Measurements from ENCODE around the gene PEX5L. TPM values are rescaled to one million over a fixed set of nuclear protein-coding genes. Genes with fewer than 3 reads are reported as not detected.
A peak's percentile ranks its signal among the peaks of the same experiment; 100 is the strongest.

Gene PEX5L
- total and polyA plus RNA-seq, 10 of the 15 experiments (the other 5 are each of a cell fraction or from before 2014, with no cell fraction given), result 0.11 to 17.0 (median 0.50) TPM

DNA sequence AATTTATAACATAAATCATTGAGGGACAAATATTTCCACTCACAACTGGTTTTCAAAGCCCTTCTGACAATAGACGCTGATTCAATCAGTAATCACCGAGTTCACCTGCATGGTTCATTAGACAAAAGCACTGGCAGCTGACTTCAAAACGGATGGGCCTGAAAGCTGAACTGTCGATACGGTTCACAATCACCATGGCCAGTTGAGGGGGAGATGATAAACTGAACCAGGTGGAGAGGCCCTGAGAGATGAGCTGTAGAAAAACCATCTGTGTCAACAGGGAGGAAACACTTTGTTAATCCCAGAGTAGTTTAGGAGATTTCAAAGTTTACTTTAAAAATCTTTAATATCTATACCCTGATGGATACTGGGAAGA, 75.0 kb downstream of the PEX5L start (continued):
- TF ChIP-seq, protein P1, sequence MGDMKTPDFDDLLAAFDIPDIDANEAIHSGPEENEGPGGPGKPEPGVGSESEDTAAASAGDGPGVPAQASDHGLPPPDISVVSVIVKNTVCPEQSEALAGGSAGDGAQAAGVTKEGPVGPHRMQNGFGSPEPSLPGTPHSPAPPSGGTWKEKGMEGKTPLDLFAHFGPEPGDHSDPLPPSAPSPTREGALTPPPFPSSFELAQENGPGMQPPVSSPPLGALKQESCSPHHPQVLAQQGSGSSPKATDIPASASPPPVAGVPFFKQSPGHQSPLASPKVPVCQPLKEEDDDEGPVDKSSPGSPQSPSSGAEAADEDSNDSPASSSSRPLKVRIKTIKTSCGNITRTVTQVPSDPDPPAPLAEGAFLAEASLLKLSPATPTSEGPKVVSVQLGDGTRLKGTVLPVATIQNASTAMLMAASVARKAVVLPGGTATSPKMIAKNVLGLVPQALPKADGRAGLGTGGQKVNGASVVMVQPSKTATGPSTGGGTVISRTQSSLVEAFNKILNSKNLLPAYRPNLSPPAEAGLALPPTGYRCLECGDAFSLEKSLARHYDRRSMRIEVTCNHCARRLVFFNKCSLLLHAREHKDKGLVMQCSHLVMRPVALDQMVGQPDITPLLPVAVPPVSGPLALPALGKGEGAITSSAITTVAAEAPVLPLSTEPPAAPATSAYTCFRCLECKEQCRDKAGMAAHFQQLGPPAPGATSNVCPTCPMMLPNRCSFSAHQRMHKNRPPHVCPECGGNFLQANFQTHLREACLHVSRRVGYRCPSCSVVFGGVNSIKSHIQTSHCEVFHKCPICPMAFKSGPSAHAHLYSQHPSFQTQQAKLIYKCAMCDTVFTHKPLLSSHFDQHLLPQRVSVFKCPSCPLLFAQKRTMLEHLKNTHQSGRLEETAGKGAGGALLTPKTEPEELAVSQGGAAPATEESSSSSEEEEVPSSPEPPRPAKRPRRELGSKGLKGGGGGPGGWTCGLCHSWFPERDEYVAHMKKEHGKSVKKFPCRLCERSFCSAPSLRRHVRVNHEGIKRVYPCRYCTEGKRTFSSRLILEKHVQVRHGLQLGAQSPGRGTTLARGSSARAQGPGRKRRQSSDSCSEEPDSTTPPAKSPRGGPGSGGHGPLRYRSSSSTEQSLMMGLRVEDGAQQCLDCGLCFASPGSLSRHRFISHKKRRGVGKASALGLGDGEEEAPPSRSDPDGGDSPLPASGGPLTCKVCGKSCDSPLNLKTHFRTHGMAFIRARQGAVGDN (IDR thresholded peaks at IDR 0.05), result no peak; the same call in 1 of the 2 replicates
- TF ChIP-seq POU2F2 (IDR thresholded peaks at IDR 0.05; ENCODE audit: borderline replicate concordance, low read depth, low read length) (0 out of 3 replicates have a peak, but pooled peaks have one; percentile 45), MYC (IDR thresholded peaks at IDR 0.05; ENCODE audit: insufficient read depth, insufficient read length, insufficient replicate concordance, low read length, severe bottlenecking) (no peak), SUZ12 (IDR thresholded peaks at IDR 0.05; ENCODE audit: unreplicated experiment) (no peak), TCF3 (IDR thresholded peaks at IDR 0.05; ENCODE audit: borderline replicate concordance, insufficient read depth, low read depth, low read length) (0 out of 2 replicates have a peak, but pooled peaks have one; percentile 36), ASH2L (IDR thresholded peaks at IDR 0.05; ENCODE audit: borderline replicate concordance, low read depth) (no peak), BMI1 (IDR thresholded peaks at IDR 0.05; ENCODE audit: borderline replicate concordance) (no peak), ZSCAN29 (IDR thresholded peaks at IDR 0.05) (0 out of 2 replicates have a peak, but pooled peaks have one; percentile 70), RB1 (IDR thresholded peaks at IDR 0.05; ENCODE audit: borderline replicate concordance) (no peak), RAD21 (IDR thresholded peaks at IDR 0.05; ENCODE audit: insufficient read depth, low read depth, low read length) (no peak), ATF7 (IDR thresholded peaks at IDR 0.05; ENCODE audit: low read depth) (no peak), SMAD5 (IDR thresholded peaks at IDR 0.05; ENCODE audit: low read depth) (no peak), ZBED1 (IDR thresholded peaks at IDR 0.05; ENCODE audit: borderline replicate concordance) (no peak), HDAC6 (IDR thresholded peaks at IDR 0.05; ENCODE audit: unreplicated experiment) (no peak), SIX5 (IDR thresholded peaks at IDR 0.05; ENCODE audit: low read depth, low read length, severe bottlenecking) (no peak), TCF12 (IDR thresholded peaks at IDR 0.05; ENCODE audit: low read depth, low read length) (peak; percentile 84), LARP7 (IDR thresholded peaks at IDR 0.05) (no peak), POLR2AphosphoS2 (IDR thresholded peaks at IDR 0.05; ENCODE audit: low read depth, low read length) (no peak)
- TF ChIP-seq, protein P2, sequence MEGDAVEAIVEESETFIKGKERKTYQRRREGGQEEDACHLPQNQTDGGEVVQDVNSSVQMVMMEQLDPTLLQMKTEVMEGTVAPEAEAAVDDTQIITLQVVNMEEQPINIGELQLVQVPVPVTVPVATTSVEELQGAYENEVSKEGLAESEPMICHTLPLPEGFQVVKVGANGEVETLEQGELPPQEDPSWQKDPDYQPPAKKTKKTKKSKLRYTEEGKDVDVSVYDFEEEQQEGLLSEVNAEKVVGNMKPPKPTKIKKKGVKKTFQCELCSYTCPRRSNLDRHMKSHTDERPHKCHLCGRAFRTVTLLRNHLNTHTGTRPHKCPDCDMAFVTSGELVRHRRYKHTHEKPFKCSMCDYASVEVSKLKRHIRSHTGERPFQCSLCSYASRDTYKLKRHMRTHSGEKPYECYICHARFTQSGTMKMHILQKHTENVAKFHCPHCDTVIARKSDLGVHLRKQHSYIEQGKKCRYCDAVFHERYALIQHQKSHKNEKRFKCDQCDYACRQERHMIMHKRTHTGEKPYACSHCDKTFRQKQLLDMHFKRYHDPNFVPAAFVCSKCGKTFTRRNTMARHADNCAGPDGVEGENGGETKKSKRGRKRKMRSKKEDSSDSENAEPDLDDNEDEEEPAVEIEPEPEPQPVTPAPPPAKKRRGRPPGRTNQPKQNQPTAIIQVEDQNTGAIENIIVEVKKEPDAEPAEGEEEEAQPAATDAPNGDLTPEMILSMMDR (IDR thresholded peaks at IDR 0.05 in 2 of 3, conservative IDR thresholded peaks at IDR 0.05 in 1 of 3; ENCODE audit: control insufficient read depth in 2 of 3, extremely low read depth in 1 of 3, insufficient read depth in 1 of 3, low read depth in 3 of 3, low read length in 3 of 3), result no peak
- TF ChIP-seq, protein P3, sequence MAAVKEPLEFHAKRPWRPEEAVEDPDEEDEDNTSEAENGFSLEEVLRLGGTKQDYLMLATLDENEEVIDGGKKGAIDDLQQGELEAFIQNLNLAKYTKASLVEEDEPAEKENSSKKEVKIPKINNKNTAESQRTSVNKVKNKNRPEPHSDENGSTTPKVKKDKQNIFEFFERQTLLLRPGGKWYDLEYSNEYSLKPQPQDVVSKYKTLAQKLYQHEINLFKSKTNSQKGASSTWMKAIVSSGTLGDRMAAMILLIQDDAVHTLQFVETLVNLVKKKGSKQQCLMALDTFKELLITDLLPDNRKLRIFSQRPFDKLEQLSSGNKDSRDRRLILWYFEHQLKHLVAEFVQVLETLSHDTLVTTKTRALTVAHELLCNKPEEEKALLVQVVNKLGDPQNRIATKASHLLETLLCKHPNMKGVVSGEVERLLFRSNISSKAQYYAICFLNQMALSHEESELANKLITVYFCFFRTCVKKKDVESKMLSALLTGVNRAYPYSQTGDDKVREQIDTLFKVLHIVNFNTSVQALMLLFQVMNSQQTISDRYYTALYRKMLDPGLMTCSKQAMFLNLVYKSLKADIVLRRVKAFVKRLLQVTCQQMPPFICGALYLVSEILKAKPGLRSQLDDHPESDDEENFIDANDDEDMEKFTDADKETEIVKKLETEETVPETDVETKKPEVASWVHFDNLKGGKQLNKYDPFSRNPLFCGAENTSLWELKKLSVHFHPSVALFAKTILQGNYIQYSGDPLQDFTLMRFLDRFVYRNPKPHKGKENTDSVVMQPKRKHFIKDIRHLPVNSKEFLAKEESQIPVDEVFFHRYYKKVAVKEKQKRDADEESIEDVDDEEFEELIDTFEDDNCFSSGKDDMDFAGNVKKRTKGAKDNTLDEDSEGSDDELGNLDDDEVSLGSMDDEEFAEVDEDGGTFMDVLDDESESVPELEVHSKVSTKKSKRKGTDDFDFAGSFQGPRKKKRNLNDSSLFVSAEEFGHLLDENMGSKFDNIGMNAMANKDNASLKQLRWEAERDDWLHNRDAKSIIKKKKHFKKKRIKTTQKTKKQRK (IDR thresholded peaks at IDR 0.05; ENCODE audit: low read depth, low read length), result no peak
- TF ChIP-seq, protein P4, sequence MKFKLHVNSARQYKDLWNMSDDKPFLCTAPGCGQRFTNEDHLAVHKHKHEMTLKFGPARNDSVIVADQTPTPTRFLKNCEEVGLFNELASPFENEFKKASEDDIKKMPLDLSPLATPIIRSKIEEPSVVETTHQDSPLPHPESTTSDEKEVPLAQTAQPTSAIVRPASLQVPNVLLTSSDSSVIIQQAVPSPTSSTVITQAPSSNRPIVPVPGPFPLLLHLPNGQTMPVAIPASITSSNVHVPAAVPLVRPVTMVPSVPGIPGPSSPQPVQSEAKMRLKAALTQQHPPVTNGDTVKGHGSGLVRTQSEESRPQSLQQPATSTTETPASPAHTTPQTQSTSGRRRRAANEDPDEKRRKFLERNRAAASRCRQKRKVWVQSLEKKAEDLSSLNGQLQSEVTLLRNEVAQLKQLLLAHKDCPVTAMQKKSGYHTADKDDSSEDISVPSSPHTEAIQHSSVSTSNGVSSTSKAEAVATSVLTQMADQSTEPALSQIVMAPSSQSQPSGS (IDR thresholded peaks at IDR 0.05; ENCODE audit: low read length), result no peak
